Measurements from ENCODE around the gene ZC3H10.
A peak's percentile ranks its signal among the peaks of the same experiment; 100 is the strongest.

- TF ChIP-seq CTCF (IDR thresholded peaks at IDR 0.05; ENCODE audit: insufficient read depth, low read length, poor library complexity, severe bottlenecking) (peak; percentile 49), EZH2phosphoT487 (conservative IDR thresholded peaks at IDR 0.05; ENCODE audit: low read length) (no peak)
Measured at GRCh38 chr12:56078931-56079722, 38.9 kb upstream of the ZC3H10 start.
